ENCODE data around the gene EEFSEC.

Gene EEFSEC

GRCh38 chr3:128313935-128314334, 160.7 kb downstream of the EEFSEC start:
- H3K4me3 ChIP-seq (ENCODE audit: low read length) = no peak overlapping the region
- no peak for TF ChIP-seq CTCF (conservative IDR thresholded peaks at IDR 0.05; ENCODE audit: low read depth, low read length)
- DNase-seq (ENCODE audit: low read depth) = no peak

GRCh38 chr3:128315313-128315712, 162.0 kb downstream of the EEFSEC start:
- no peak for DNase-seq (ENCODE audit: low read depth)
- TF ChIP-seq CTCF (conservative IDR thresholded peaks at IDR 0.05; ENCODE audit: low read depth, low read length) = no peak
- no peak overlapping the region for H3K4me3 ChIP-seq (ENCODE audit: low read length)

GRCh38 chr3:128316481-128316891, 163.2 kb downstream of the EEFSEC start:
- no peak overlapping the region for H3K4me3 ChIP-seq (ENCODE audit: low read length)
- DNase-seq (ENCODE audit: low read depth) = no peak
- TF ChIP-seq CTCF (conservative IDR thresholded peaks at IDR 0.05; ENCODE audit: low read depth, low read length) = no peak

GRCh38 chr3:128317101-128317697, 163.9 kb downstream of the EEFSEC start:
- no peak for DNase-seq (ENCODE audit: low read depth)
- TF ChIP-seq CTCF (conservative IDR thresholded peaks at IDR 0.05; ENCODE audit: low read depth, low read length) = no peak
- H3K4me3 ChIP-seq (ENCODE audit: low read length) = no peak overlapping the region

GRCh38 chr3:128317698-128318231, 164.5 kb downstream of the EEFSEC start:
- no peak overlapping the region for H3K4me3 ChIP-seq (ENCODE audit: low read length)
- no peak for TF ChIP-seq CTCF (conservative IDR thresholded peaks at IDR 0.05; ENCODE audit: low read depth, low read length)
- no peak for DNase-seq (ENCODE audit: low read depth)

- H3K4me3 ChIP-seq (ENCODE audit: low read length) = no peak overlapping the region
- TF ChIP-seq CTCF (conservative IDR thresholded peaks at IDR 0.05; ENCODE audit: low read depth, low read length) = no peak
- no peak for DNase-seq (ENCODE audit: low read depth)
These were observed 165.1 kb downstream of the EEFSEC start for GRCh38 chr3:128318275-128318941.

- no peak overlapping the region for H3K4me3 ChIP-seq (ENCODE audit: low read length)
- TF ChIP-seq CTCF (conservative IDR thresholded peaks at IDR 0.05; ENCODE audit: low read depth, low read length) = no peak
- DNase-seq (ENCODE audit: low read depth) = no peak
These were observed 165.8 kb downstream of the EEFSEC start for GRCh38 chr3:128319107-128319506.

All from retinal pigment epithelial cell (primary cell).